GM12878 (cell line): ENCODE data around the gene MCMBP. TPM values are rescaled to one million over a fixed set of nuclear protein-coding genes. Genes with fewer than 3 reads are reported as not detected.
A peak's percentile ranks its signal among the peaks of the same experiment; 100 is the strongest.

ENCODE experiments used
- CBFB ChIP-seq: IDR thresholded peaks from 2 replicates; pipeline ENCODE4 v1.6.1; 2016; ENCODE audit warnings: antibody characterized with exemption, low read depth
- CHD2 ChIP-seq: IDR thresholded peaks from 2 replicates; pipeline ENCODE4 v1.6.1; 2011; ENCODE audit warnings: low read depth, low read length, improper control_type of control experiment, borderline replicate concordance
- CREB1 ChIP-seq: IDR thresholded peaks from 2 replicates; pipeline ENCODE4 v1.6.1; 2012; ENCODE audit warnings: low read depth, mild to moderate bottlenecking, inconsistent platforms
- CREM ChIP-seq: IDR thresholded peaks from 2 replicates; pipeline ENCODE4 v1.6.1; 2014; ENCODE audit warnings: antibody characterized with exemption, low read depth
- DPF2 ChIP-seq: fragments of 450-650 bp; IDR thresholded peaks from 2 replicates; pipeline ENCODE4 v1.6.1; 2017; ENCODE audit warnings: mild to moderate bottlenecking
- FOXM1 ChIP-seq: IDR thresholded peaks from 2 replicates; pipeline ENCODE4 v1.6.1; 2012; ENCODE audit warnings: low read depth, mild to moderate bottlenecking, inconsistent platforms, low read length, moderate library complexity
- GABPA ChIP-seq: IDR thresholded peaks from 2 replicates; pipeline ENCODE4 v1.6.1; 2014; ENCODE audit warnings: antibody characterized with exemption, low read depth, mild to moderate bottlenecking, inconsistent platforms
- MEF2B ChIP-seq: fragments of 450-650 bp; IDR thresholded peaks from 2 replicates; pipeline ENCODE4 v1.6.1; 2018; ENCODE audit warnings: mild to moderate bottlenecking, moderate library complexity; ENCODE audit not compliant: partially characterized antibody, poor library complexity, severe bottlenecking
- NBN ChIP-seq: fragments of 450-650 bp; IDR thresholded peaks from 2 replicates; pipeline ENCODE4 v1.6.1; 2016
- NR2C2 ChIP-seq: IDR thresholded peaks from 2 replicates; pipeline ENCODE4 v1.6.1; 2011; ENCODE audit warnings: borderline replicate concordance, low read depth; ENCODE audit not compliant: control insufficient read depth, insufficient read length
- POLR2A ChIP-seq: IDR thresholded peaks from 2 replicates; pipeline ENCODE4 v1.6.1; 2011; ENCODE audit warnings: low read depth, mild to moderate bottlenecking, low read length
- POLR2AphosphoS5 ChIP-seq: IDR thresholded peaks from 2 replicates; pipeline ENCODE4 v1.6.1; 2011; ENCODE audit warnings: mild to moderate bottlenecking, low read length, inconsistent platforms
- SIN3A ChIP-seq: IDR thresholded peaks from 2 replicates; pipeline ENCODE4 v1.6.1; 2012; ENCODE audit warnings: low read depth, low read length, improper control_type of control experiment
- SKIL ChIP-seq: fragments of 450-650 bp; IDR thresholded peaks from 2 replicates; pipeline ENCODE4 v1.6.1; 2017; ENCODE audit warnings: mild to moderate bottlenecking, low read depth, inconsistent platforms; ENCODE audit not compliant: poor library complexity, severe bottlenecking
- SP1 ChIP-seq: IDR thresholded peaks from one replicate; pipeline ENCODE4 v1.6.1; 2011; ENCODE audit warnings: low read depth, low read length
- SREBF2 ChIP-seq: IDR thresholded peaks from 2 replicates; pipeline ENCODE4 v1.6.1; 2012; ENCODE audit warnings: mild to moderate bottlenecking, low read length
- TAF1 ChIP-seq: IDR thresholded peaks from 2 replicates; pipeline ENCODE4 v1.6.1; 2011; ENCODE audit warnings: mild to moderate bottlenecking, low read depth, low read length, borderline replicate concordance
- TCF7 ChIP-seq: IDR thresholded peaks from 2 replicates; pipeline ENCODE4 v1.6.1; 2014; ENCODE audit warnings: antibody characterized with exemption, borderline replicate concordance
- WRNIP1 ChIP-seq: IDR thresholded peaks from 2 replicates; pipeline ENCODE4 v1.6.1; 2011; ENCODE audit warnings: low read depth, low read length, improper control_type of control experiment, borderline replicate concordance
- ZNF687 ChIP-seq: fragments of 450-650 bp; IDR thresholded peaks from 2 replicates; pipeline ENCODE4 v1.6.1; 2017; ENCODE audit warnings: mild to moderate bottlenecking, moderate library complexity
- polyA plus RNA-seq, 11 experiments: library from polyadenylated mRNA; depleted of rRNA in 4 of 11; unstranded in 6 of 11; stranded (reverse) in 5 of 11; fragments of >200 nt; fragmentation: Nextera tagmentation in 4 of 11; fragmentation: Illumina TruSeq in 1 of 11; extraction: Ambion mirVana in 4 of 11; extraction: Trizol in 1 of 11; gene quantifications; 1 replicate in 1 of 11; 2 replicates in 10 of 11; pipeline versions ENCODE4 v1.2.1 to v1.2.3, GENCODE V29; 2011 to 2016; ENCODE audit warnings: inconsistent platforms in 2 of 11, missing spikeins in 2 of 11, low read depth in 1 of 11
- total RNA-seq, 4 experiments: library from RNA; depleted of rRNA in 3 of 4; stranded (reverse); fragments of >200 nt in 3 of 4; fragmentation: Illumina TruSeq in 1 of 4; extraction: Trizol in 1 of 4; gene quantifications; 2 replicates each; pipeline versions ENCODE4 v1.2.1 to v1.2.3, GENCODE V29; 2013 to 2021
- TF ChIP-seq, protein P1 (sequence below): fragments of 150-350 bp; IDR thresholded peaks from 2 replicates; pipeline ENCODE4 v1.6.1; 2014; ENCODE audit warnings: mild to moderate bottlenecking, low read depth, low read length
- TF ChIP-seq, protein P2 (sequence below): IDR thresholded peaks from 2 replicates; pipeline ENCODE4 v1.6.1; 2011; ENCODE audit warnings: low read depth, mild to moderate bottlenecking, low read length, moderate library complexity, borderline replicate concordance; ENCODE audit errors: extremely low read depth

Gene MCMBP
- total and polyA plus RNA-seq, 10 of the 15 experiments (the other 5 are each of a cell fraction or from before 2014, with no cell fraction given) = 7.6 to 93.1 (median 75.7) TPM

GRCh38 chr10:119892188-119893065 is 19.8 kb upstream of the MCMBP start, which contains the start of gene SEC23IP (continued):
- TF ChIP-seq SKIL = no peak
- TF ChIP-seq GABPA = peak; percentile 91
- TF ChIP-seq FOXM1 = no peak
- peak; percentile 94 for TF ChIP-seq POLR2AphosphoS5
- 0 out of 2 replicates have a peak, but pooled peaks have one; percentile 19 for TF ChIP-seq DPF2
- TF ChIP-seq SREBF2 = peak; percentile 32; the same call in 1 of the 2 replicates
- TF ChIP-seq MEF2B = peak; percentile 39
- TF ChIP-seq CHD2 = peak; percentile 82
- TF ChIP-seq CREB1 = peak; percentile 64; the same call in 1 of the 2 replicates
- TF ChIP-seq CREM = peak; percentile 87
- TF ChIP-seq NR2C2 = no peak
- TF ChIP-seq, protein P1, sequence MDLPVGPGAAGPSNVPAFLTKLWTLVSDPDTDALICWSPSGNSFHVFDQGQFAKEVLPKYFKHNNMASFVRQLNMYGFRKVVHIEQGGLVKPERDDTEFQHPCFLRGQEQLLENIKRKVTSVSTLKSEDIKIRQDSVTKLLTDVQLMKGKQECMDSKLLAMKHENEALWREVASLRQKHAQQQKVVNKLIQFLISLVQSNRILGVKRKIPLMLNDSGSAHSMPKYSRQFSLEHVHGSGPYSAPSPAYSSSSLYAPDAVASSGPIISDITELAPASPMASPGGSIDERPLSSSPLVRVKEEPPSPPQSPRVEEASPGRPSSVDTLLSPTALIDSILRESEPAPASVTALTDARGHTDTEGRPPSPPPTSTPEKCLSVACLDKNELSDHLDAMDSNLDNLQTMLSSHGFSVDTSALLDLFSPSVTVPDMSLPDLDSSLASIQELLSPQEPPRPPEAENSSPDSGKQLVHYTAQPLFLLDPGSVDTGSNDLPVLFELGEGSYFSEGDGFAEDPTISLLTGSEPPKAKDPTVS = no peak
- TF ChIP-seq NBN = peak; percentile 79; the same call in 1 of the 2 replicates
- peak; percentile 36; the same call in 1 of the 2 replicates for TF ChIP-seq CBFB
- no peak for TF ChIP-seq WRNIP1
- peak; percentile 63 for TF ChIP-seq SP1
- peak; percentile 85 for TF ChIP-seq SIN3A
- TF ChIP-seq TCF7 = no peak
- TF ChIP-seq POLR2A = peak; percentile 96
- peak; percentile 69; the same call in 1 of the 2 replicates for TF ChIP-seq TAF1
- TF ChIP-seq, protein P2, sequence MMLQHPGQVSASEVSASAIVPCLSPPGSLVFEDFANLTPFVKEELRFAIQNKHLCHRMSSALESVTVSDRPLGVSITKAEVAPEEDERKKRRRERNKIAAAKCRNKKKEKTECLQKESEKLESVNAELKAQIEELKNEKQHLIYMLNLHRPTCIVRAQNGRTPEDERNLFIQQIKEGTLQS = peak; percentile 54; the same call in 1 of the 2 replicates
- peak; percentile 73; the same call in 1 of the 2 replicates for TF ChIP-seq ZNF687
